GDM1 (cell line): Measurements from ENCODE around the gene TMEM229B.
A peak's percentile ranks its signal among the peaks of the same experiment; 100 is the strongest.

Experiments
- DNase-seq: peaks from one replicate; lab custom pipeline; 2025; lab: John Stamatoyannopoulos, UW

Gene TMEM229B

DNA sequence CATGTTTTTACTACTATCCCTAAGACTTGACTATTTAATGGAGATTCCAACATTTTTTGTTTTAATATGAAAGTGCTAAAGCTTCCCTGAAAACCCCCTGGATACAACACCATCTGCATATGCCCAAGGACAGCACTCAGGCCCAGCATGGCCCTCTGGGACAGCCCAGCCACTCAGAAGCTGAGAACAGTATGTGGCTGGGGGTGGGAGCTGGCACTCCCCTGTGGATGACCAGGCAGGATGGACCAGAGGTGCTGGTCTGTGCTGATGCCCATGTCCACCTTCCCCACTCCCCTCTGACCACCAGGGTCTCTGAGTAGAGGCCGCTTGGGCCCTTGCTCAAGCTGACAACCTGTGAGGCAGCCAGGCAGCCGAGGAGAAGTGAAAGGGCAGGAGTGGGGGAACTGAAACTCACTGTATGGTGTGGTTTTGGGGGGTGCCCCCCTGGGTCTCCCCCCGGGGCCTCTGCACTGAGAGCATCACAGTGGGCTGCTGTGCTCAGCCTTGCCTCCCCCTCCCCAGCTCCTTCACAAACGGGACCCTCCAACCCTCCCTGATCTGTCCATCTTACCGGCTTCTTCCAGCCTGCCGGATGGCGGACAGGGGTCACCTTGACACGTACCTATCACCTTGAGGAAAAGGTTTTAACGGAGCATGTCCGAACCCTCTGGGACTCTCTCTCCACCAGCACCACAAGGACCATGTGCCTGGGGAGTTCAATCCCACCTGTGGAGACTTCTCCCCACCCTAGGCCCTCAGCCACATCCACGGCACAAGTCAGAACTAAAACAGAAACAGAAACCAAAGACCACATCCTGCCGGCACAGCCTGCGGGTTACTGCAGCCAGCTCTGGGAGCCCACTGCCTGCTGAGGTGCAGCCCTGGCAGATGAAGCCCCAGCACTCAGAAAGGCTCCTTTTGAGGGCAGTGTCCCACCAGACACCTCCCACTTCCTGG is at the start of gene TMEM229B:
Gene TMEM229B (minus strand): TSS at position 785 of the 957 bp plus-strand sequence. CDS start 14,798 bp downstream, outside the sequence.
- peak; percentile 79 for DNase-seq

DNA sequence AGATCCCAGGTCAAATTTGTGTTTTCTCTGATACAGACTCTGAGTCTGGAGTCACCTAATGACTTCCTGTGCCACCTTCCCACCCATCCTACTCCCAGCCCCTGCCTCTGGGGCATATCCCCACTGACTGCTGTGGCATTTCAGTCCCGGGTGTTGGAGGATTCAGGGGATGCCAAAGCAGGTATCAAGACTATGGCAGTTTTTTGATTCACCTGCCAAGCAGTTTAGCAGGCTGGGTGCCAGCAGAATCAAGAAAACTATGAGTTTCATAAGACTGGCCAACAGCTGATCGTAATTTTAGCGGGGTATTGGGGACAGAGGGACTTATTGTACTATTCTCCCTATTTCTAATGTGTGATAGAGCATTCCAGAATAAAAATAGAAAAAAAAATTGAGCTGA is 49.2 kb upstream of the TMEM229B start:
- no peak for DNase-seq

DNA sequence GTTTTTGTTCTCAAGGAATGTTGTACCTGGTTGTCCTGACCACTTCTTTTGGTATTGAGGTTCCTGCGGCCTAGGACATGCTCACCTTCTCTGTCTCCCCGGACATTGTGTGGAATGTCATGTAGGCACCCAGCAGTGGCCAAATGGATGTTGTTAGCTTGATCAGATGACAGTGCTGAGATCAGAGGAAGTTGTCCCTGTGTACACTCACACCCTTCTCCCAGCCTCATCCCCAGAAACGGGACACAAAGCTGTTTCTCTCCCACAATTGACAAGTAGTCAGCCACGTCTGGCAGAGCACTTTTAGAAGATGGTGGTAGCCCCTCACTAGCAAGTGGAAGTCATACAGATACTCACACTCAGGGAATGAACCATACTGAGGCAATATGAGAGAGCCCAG is 47.6 kb upstream of the TMEM229B start:
- no peak for DNase-seq

DNA sequence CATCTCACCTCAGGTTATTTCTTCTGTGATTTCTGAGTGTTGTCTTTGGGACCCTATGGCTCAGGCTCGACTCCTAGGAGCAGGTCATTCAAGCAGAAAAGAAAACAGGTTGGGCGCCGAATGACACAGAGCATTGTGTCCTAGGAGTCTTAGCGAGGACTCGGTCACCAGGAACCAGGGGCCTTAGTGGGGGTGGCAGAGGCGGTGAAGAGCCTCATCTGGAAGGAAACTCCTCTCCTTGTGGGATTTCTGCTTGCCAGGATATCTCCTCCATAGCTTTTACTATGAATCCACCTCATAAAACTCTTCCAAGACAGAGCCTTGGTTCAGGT is 45.2 kb upstream of the TMEM229B start:
- no peak for DNase-seq

DNA sequence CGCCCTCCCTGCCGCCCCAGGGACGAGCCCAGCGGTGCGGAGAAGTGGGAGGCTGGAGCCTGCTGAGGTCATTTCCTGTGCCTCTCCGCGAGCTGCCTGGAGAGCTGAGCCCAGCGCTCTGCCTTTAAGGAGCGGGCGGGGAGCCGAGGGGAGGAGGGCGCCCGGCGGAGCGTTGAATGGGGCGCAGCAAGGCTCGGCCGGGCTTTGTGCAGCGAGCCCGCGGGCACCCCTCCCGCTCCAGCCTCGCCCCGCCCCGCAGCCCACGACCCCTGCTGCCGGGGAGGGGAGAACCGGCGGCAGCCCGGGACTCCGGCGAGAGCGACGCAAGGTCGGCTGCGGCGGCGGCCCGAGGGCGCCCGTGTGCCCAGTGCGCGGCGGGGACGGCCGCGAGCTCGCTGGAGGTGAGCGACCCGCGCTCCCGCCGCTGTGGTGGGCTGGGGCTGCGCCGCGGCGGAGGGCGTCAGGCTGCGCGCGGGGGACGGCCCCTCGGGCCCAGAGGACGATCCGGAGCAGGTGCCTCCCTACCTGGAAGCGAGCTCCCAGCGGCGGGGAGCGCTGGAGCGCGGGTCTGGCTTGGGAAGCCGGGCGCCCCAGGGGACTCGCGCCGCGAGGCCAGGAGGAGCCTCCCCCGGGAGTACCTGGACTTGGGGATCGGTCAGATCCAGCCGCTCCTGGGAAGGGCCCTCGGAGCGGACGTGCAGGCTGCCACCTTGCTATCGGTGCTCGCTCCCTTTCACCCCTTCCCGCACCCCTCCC is 44.7 kb upstream of the TMEM229B start, which contains the start of gene PLEKHH1:
Gene PLEKHH1 (plus strand): TSS at position 293 of the 756 bp plus-strand sequence. CDS start 8,578 bp downstream, outside the sequence.
- peak; percentile 11 for DNase-seq

DNA sequence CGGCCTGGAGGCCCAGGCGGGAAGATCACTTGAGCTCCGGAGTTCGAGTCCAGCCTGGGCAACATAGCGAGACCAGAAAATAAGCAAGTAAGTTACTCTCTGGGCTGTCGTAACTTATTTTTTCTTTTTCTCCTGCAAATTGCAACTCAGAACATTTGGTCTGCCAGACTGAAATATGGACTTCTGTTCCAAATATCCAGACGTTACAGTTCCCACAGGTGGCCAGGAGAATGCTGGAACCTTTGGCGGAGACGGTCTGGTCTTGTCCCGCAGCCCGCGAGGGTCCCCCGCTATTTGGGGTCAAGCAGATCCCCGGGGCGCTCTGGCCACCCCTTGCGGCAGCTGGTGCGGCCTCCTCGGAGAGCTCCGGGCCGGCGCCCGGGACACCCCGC is 44.1 kb upstream of the TMEM229B start:
- no peak for DNase-seq

- no peak for DNase-seq
Measured at GRCh38 chr14:67529947-67530935, 41.7 kb upstream of the TMEM229B start.

DNA sequence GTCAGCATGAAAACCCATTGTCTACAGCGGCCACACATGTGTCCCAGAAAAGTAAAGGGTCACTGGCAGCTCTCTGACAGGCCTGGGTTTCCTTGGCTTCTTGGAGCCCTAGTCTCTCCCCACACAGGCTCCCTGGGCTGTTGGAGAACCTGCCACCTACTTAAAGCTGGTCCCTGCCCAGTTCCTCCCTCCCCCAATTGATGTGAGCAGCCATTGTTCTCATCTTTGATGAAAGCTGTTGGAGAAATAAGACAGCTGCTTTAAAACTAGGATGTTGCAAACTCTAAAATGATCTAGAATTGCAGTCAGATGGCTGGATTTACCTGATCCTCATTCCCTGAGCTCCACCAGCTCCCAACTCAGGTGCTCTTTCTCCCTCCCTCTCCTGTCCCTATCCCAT is 39.8 kb upstream of the TMEM229B start:
- DNase-seq = no peak

DNA sequence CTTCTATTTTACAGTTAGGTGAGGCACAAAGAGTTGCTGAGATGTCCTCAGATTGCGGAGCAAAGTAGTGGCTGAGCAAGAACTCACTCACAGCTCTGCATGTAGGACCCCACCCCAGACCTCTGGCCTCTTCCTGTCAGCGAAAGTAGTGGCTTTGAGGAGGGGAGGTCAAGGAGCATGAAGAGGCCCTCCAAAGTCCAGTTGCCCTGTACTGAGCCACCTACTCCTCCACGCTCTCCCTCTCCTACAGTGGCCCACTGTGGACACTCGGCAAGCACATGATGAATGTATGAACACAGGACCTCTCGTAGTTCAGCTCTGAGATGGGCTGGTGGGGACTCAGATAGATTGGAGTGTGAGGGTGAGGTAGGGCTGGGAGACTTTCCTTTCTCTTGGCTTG is 39.2 kb upstream of the TMEM229B start:
- no peak for DNase-seq

DNA sequence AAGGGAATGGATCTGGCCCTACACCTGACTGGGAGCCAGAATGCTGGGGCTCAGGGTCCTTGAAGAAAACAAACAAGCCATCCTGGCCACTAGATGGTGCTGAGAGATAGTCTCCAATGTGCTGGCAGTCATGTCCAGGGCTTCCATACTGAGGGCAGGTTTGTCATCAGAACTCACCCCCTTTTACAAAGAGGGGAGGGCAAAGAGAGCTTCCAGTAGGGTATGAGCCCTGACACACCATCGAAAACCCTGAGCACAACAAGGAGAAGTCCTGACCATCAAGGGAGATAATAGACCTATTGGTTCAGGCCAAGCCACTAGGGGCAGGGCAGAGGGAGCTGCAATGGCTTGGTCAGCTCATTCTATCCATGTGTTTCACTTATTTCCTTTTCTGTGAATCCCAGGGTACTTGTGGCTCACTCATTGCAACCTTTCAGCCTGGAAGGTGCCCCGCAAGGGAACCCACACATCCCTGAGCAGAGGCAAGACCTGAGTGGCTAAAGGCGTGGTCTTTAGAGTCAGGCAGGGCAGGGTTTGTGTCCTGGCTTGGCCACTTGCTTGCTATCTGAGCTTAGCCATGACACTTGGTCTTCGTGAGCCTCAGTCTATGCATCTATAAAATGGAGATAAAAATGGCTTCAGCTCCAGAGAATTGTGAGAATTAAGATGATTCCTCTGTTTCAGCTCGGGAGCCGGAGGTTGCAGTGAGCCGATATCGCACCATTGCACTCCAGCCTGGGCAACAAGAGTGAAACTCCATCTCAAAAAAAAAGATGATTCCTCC is 38.3 kb upstream of the TMEM229B start:
- DNase-seq = peak; percentile 39

DNA sequence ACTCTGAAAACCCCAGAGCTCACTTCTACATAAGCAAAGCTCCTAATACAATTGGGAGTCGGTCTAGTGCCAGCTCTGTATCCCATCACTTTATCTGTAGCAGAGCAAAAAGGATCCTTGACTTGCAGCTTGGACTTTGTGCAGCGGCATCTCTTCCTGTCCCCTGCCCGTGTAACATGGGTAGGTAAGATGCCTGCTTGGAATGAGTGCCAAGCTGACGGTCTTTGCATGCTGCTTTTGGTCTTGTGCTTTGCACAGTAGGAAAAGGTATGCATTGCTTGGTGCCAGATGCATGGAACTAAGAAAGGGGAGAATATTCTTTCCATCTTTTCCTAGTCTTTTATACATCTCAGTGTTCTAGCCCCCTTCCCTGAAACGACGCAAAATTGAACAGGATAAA is 37.7 kb upstream of the TMEM229B start:
- DNase-seq = no peak

GRCh38 chr14:67525389-67525788 is 36.9 kb upstream of the TMEM229B start:
- no peak for DNase-seq

GRCh38 chr14:67524634-67524963 is 36.1 kb upstream of the TMEM229B start:
- DNase-seq = no peak

- no peak for DNase-seq
Measured at GRCh38 chr14:67523764-67524633, 35.5 kb upstream of the TMEM229B start.

GRCh38 chr14:67522270-67522669 is 33.7 kb upstream of the TMEM229B start:
- no peak for DNase-seq

GRCh38 chr14:67520482-67520881 is 32.0 kb upstream of the TMEM229B start:
- DNase-seq = no peak

DNA sequence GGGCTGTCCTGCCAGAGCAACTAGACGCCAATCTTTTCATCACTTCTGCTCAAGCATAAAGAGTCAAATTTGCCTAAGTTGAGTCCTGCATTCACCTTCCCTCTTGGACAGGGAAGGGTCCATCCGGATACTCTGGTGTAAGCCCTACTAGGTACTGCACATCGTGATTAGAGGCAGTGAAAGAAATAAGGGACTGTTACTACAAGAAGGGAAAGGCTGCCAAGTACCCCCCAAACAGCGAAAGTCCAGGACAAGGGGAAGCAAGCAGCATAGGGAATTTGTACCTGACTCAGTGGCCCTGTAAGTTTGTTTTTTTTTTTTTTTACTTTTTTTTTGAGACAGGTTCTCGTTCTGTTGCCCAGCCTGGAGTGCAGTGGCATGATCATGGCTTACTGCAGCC is 30.9 kb upstream of the TMEM229B start:
- DNase-seq = no peak

GRCh38 chr14:67517083-67517482 is 28.6 kb upstream of the TMEM229B start:
- no peak for DNase-seq

GRCh38 chr14:67516676-67517075 is 28.2 kb upstream of the TMEM229B start:
- no peak for DNase-seq
